Stimulated activated CD8-positive, alpha-beta memory T cell treated with anti-CD3 and anti-CD28 coated beads, Interleukin-7, amount 100 ng/mL, for 48 hours (primary cell): Measurements from ENCODE around the gene RRP36.

ENCODE experiments used
- DNase-seq, 2 donors: peaks; one replicate each; pipeline ENCODE4 v3.0.0-alpha.2; 2020; ENCODE audit warnings: low read depth in 1 of 2; ENCODE audit errors: extremely low read depth in 1 of 2

RRP36 gene

GRCh38 chr6:43060755-43061633 lies 39.6 kb downstream of the RRP36 start:
- DNase-seq: no peak

- no peak for DNase-seq
Observed at GRCh38 chr6:43061861-43062260, 40.4 kb downstream of the RRP36 start.

- DNase-seq: no peak
Observed at GRCh38 chr6:43062818-43063217, 41.4 kb downstream of the RRP36 start.

- no peak for DNase-seq
Observed at GRCh38 chr6:43070028-43070632, 48.7 kb downstream of the RRP36 start.

GRCh38 chr6:43074847-43075669 lies 53.6 kb downstream of the RRP36 start:
- no peak for DNase-seq

GRCh38 chr6:43075670-43076463 lies 54.4 kb downstream of the RRP36 start, which contains the start of gene PTK7:
Gene PTK7, plus strand, starts transcription at chr6:43076314. Its CDS starts 175 bp downstream, at chr6:43076489.
- DNase-seq: no peak

GRCh38 chr6:43076464-43077332 lies 55.3 kb downstream of the RRP36 start:
- no peak for DNase-seq

- no peak for DNase-seq
Observed at GRCh38 chr6:43077333-43077809, 55.9 kb downstream of the RRP36 start.

GRCh38 chr6:43077981-43078511 lies 56.6 kb downstream of the RRP36 start:
- no peak for DNase-seq

- DNase-seq: no peak
Observed at GRCh38 chr6:43078691-43079090, 57.3 kb downstream of the RRP36 start.
